CD4-positive, alpha-beta T cell treated with Interleukin-6 at 100 ng/mL for 8 hours (primary cell): Measurements from ENCODE around the gene NRXN2.

ENCODE experiments used
- DNase-seq: peaks from one replicate; pipeline ENCODE4 v3.0.0-alpha.2; 2020; ENCODE audit warnings: mixed read lengths, low spot score

The NRXN2 gene

GRCh38 chr11:64649291-64649697 is 73.7 kb downstream of the NRXN2 start:
- DNase-seq = no peak

GRCh38 chr11:64648551-64648950 is 74.4 kb downstream of the NRXN2 start:
- no peak for DNase-seq

GRCh38 chr11:64647019-64647779 is 75.8 kb downstream of the NRXN2 start:
- no peak for DNase-seq

GRCh38 chr11:64644647-64645275 is 78.2 kb downstream of the NRXN2 start:
- DNase-seq = no peak

- DNase-seq = no peak
Observed at GRCh38 chr11:64643920-64644646, 78.9 kb downstream of the NRXN2 start.

- no peak for DNase-seq
Observed at GRCh38 chr11:64643256-64643881, 79.6 kb downstream of the NRXN2 start.

GRCh38 chr11:64642871-64643255 is 80.1 kb downstream of the NRXN2 start:
- no peak for DNase-seq

- no peak for DNase-seq
Observed at GRCh38 chr11:64642418-64642735, 80.6 kb downstream of the NRXN2 start.

- DNase-seq = no peak
Observed at GRCh38 chr11:64641596-64642417, 81.2 kb downstream of the NRXN2 start.

- DNase-seq = no peak
Observed at GRCh38 chr11:64639885-64640284, 83.1 kb downstream of the NRXN2 start.

- no peak for DNase-seq
Observed at GRCh38 chr11:64638829-64639228, 84.2 kb downstream of the NRXN2 start.

GRCh38 chr11:64638018-64638665 is 84.9 kb downstream of the NRXN2 start:
- DNase-seq = no peak

- no peak for DNase-seq
Observed at GRCh38 chr11:64637334-64638017, 85.5 kb downstream of the NRXN2 start.

GRCh38 chr11:64633555-64634159 is 89.3 kb downstream of the NRXN2 start:
- no peak for DNase-seq

- no peak for DNase-seq
Observed at GRCh38 chr11:64632654-64633053, 90.3 kb downstream of the NRXN2 start.

- no peak for DNase-seq
Observed at GRCh38 chr11:64632237-64632636, 90.8 kb downstream of the NRXN2 start.

GRCh38 chr11:64631675-64632074 is 91.3 kb downstream of the NRXN2 start:
- DNase-seq = no peak

- DNase-seq = no peak
Observed at GRCh38 chr11:64629796-64630562, 93.0 kb downstream of the NRXN2 start.

- DNase-seq = no peak
Observed at GRCh38 chr11:64629103-64629502, 93.9 kb downstream of the NRXN2 start.

GRCh38 chr11:64628596-64628995 is 94.4 kb downstream of the NRXN2 start:
- no peak for DNase-seq
